ENCODE results near the gene NCR3LG1.

Gene NCR3LG1

DNA sequence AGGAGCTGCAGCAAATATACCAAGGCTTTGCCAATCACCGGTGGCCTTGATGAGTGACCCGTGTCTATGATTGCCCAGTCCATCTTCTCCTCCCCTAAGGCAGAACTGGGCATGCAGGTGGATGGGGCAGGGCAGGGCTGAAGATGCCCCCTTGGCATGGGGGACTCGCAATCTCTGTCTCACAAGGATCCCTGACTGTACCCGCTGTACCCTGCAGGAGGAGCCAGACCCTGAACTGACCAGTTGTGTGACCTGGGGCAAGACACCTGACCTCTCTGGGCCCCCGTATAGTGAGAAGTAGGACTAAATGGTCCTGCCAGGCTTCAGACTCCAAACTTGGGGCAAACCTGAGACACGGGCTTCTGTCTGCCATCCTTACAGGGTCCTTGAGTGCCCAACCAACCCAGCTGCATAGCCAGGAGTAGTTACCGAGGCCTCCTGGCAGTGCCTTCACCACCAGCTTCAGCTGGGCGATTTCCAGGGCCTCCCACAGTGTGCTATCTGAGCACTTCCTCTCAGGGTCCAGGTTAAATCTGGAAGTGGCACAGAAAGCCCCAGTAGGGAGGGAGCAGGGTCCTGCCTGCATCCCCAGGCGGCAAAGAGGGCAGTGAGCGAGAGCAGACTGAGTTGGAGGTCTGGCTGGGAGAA lies 43.3 kb downstream of the NCR3LG1 start:
- no peak overlapping the region for H3K4me3 ChIP-seq (ENCODE audit: low read depth, low read length)
- ChIA-PET CTCF (no interaction called here), POLR2A (no interaction called here)
- no peak for DNase-seq (ENCODE audit: low read depth, low spot score)
- TF ChIP-seq, protein P1, sequence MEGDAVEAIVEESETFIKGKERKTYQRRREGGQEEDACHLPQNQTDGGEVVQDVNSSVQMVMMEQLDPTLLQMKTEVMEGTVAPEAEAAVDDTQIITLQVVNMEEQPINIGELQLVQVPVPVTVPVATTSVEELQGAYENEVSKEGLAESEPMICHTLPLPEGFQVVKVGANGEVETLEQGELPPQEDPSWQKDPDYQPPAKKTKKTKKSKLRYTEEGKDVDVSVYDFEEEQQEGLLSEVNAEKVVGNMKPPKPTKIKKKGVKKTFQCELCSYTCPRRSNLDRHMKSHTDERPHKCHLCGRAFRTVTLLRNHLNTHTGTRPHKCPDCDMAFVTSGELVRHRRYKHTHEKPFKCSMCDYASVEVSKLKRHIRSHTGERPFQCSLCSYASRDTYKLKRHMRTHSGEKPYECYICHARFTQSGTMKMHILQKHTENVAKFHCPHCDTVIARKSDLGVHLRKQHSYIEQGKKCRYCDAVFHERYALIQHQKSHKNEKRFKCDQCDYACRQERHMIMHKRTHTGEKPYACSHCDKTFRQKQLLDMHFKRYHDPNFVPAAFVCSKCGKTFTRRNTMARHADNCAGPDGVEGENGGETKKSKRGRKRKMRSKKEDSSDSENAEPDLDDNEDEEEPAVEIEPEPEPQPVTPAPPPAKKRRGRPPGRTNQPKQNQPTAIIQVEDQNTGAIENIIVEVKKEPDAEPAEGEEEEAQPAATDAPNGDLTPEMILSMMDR (IDR thresholded peaks at IDR 0.05; ENCODE audit: insufficient read depth, low read length, missing control alignments) = no peak

GRCh38 chr11:17395554-17395961 lies 44.0 kb downstream of the NCR3LG1 start:
- no peak for DNase-seq (ENCODE audit: low read depth, low spot score)
- ChIA-PET CTCF (no interaction called here), POLR2A (no interaction called here)
- H3K4me3 ChIP-seq (ENCODE audit: low read depth, low read length) = no peak overlapping the region
- TF ChIP-seq, protein P1 (IDR thresholded peaks at IDR 0.05; ENCODE audit: insufficient read depth, low read length, missing control alignments) = no peak

DNA sequence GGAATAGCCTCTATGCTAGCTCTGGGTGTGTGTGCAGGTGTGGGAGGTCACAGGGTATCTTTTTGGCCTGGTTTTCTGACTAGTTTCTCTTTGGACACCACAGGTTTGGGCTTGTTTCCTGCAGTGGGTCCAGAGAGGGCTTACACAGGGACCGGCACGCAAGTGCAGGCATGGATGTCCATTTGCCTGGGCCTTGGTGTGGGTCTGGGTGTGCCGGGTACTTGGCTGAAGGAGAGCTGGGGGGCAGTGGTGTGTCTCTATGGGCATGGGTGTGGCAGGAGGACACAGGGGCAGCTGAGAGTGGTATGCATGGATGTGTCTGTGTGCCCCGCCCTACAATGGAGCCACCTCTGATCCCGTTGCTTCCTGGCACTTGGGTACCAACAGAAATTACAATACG lies 44.4 kb downstream of the NCR3LG1 start:
- TF ChIP-seq, protein P1 (IDR thresholded peaks at IDR 0.05; ENCODE audit: insufficient read depth, low read length, missing control alignments) = no peak
- no peak for DNase-seq (ENCODE audit: low read depth, low spot score)
- POLR2A ChIA-PET = no interaction called here
- CTCF ChIA-PET = interaction anchor here (2.7 kb wide), 1 partner anchor 12 kb away, joined by 16 read pairs; no protein-coding TSS in a partner anchor
- no peak overlapping the region for H3K4me3 ChIP-seq (ENCODE audit: low read depth, low read length)

GRCh38 chr11:17396598-17397310 lies 45.2 kb downstream of the NCR3LG1 start:
- POLR2A ChIA-PET = no interaction called here
- no peak for DNase-seq (ENCODE audit: low read depth, low spot score)
- TF ChIP-seq, protein P1 (IDR thresholded peaks at IDR 0.05; ENCODE audit: insufficient read depth, low read length, missing control alignments) = no peak
- H3K4me3 ChIP-seq (ENCODE audit: low read depth, low read length) = no peak overlapping the region
- CTCF ChIA-PET = interaction anchor here (0.7 to 2.7 kb wide), 3 partner anchors 8 to 166 kb away, joined by 3 to 16 read pairs (median 3); partner anchors contain the start of gene KCNJ11

DNA sequence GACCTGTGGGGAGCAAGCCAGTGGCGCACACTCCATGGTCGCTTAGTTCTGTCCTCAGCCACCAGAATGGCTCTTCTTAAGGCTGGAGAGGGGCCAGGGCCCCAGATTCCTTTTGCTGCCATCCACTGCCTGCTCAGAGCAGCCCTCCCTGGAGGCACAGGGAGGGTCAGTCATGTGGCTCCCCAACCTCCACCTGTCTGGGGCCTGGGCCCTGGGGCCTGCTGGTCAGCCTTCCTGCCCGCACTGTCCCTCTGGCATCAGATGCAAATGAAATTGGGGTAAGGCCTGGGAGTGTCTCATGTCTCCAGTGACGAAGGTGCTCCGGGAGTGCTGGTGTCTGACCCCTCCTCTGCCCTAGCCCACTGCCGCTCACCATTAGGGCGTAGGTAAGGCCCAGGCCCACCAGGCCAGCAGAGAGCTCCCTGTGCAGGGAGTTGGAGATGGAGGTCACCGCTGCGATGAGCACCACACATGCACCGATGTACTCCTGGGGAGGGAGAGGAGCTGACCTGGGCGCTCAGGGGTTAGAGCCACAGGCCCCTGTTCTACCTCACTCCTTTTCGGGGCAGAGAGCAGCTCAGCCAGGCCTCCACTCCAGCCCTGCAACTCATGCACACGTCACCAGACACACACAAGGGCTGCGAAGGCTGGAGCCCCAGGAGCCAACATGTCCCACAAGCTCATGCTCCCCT lies 45.9 kb downstream of the NCR3LG1 start:
- H3K4me3 ChIP-seq (ENCODE audit: low read depth, low read length) = no peak overlapping the region
- DNase-seq (ENCODE audit: low read depth, low spot score) = no peak
- POLR2A ChIA-PET = no interaction called here
- TF ChIP-seq, protein P1 (IDR thresholded peaks at IDR 0.05; ENCODE audit: insufficient read depth, low read length, missing control alignments) = no peak
- CTCF ChIA-PET = interaction anchor here (0.7 to 2.7 kb wide), 3 partner anchors 9 to 167 kb away, joined by 3 to 16 read pairs (median 3); partner anchors contain the start of gene KCNJ11

- DNase-seq (ENCODE audit: low read depth, low spot score) = no peak
- TF ChIP-seq, protein P1 (IDR thresholded peaks at IDR 0.05; ENCODE audit: insufficient read depth, low read length, missing control alignments) = no peak
- POLR2A ChIA-PET = no interaction called here
- no peak overlapping the region for H3K4me3 ChIP-seq (ENCODE audit: low read depth, low read length)
- CTCF ChIA-PET = no interaction called here
These were observed 47.6 kb downstream of the NCR3LG1 start for GRCh38 chr11:17399236-17399635.
